Aorta (tissue), 5 donors: Measurements from ENCODE around the gene SLC38A2. TPM values are rescaled to one million over a fixed set of nuclear protein-coding genes. Genes with fewer than 3 reads are reported as not detected.

ENCODE experiments used
- ATAC-seq: fragments of 200-7000 bp; cut with Tn5 transposase; one replicate; pipeline ENCODE4 v1.9.1; 2022; ENCODE audit warnings: moderate library complexity; ENCODE audit not compliant: low FRiP score
- DNase-seq, 2 donors: peaks; one replicate each; pipeline ENCODE4 v3.0.0-alpha.2; 2020
- H3K27ac ChIP-seq, 2 donors: one replicate each; pipeline ENCODE4 v1.5.1; 2013; ENCODE audit warnings: low read length in 2 of 2, mild to moderate bottlenecking in 2 of 2, moderate library complexity in 2 of 2, control low read depth in 1 of 2, inconsistent platforms in 1 of 2, low read depth in 1 of 2
- H3K27me3 ChIP-seq, 2 donors: one replicate each; pipeline ENCODE4 v1.6.1; 2013; ENCODE audit warnings: control low read depth in 1 of 2, low read length in 1 of 2, mild to moderate bottlenecking in 1 of 2, moderate library complexity in 1 of 2; ENCODE audit not compliant: insufficient read depth in 2 of 2, control insufficient read depth in 1 of 2
- H3K36me3 ChIP-seq, 2 donors: one replicate each; pipeline ENCODE4 v1.6.1; 2013; ENCODE audit warnings: control low read depth in 1 of 2, low read length in 1 of 2, mild to moderate bottlenecking in 1 of 2; ENCODE audit not compliant: insufficient read depth in 2 of 2, control insufficient read depth in 1 of 2
- H3K4me1 ChIP-seq, 2 donors: one replicate each; pipeline ENCODE4 v1.6.1; 2013; ENCODE audit warnings: low read length in 2 of 2, control low read depth in 1 of 2, mild to moderate bottlenecking in 1 of 2, moderate library complexity in 1 of 2; ENCODE audit not compliant: insufficient read depth in 2 of 2, control insufficient read depth in 1 of 2
- H3K4me3 ChIP-seq, 2 donors: one replicate each; pipeline ENCODE4 v1.5.1; 2013; ENCODE audit warnings: low read length in 2 of 2, control low read depth in 1 of 2, mild to moderate bottlenecking in 1 of 2
- H3K9me3 ChIP-seq: one replicate; pipeline ENCODE4 v1.6.1; 2013; ENCODE audit warnings: mild to moderate bottlenecking, low read length; ENCODE audit not compliant: control insufficient read depth
- WGBS, 2 donors: extraction: QIAGEN DNeasy Blood & Tissue Kit; methylation state at CpG; one replicate each; pipeline ENCODE4 v1.1.7; 2013; 5-methylcytosine and 5-hydroxymethylcytosine counted together
- intact Hi-C, 2 donors: fragments of 100-400 bp; cut with DNase I; formaldehyde crosslinking; loops; one replicate each; pipeline versions ENCODE4 v1.14.2 to v1.15.0; 2022
- polyA plus RNA-seq, 2 donors: library from polyadenylated mRNA; stranded (reverse); fragments of 200-250 nt; gene quantifications; one replicate each; pipeline ENCODE4 v1.2.3, GENCODE V29; 2013
- total RNA-seq, 2 donors: library from RNA; stranded (reverse); fragmentation: NEBNext Ultra II Directional; extraction: Animal tissue kit (Norgen Biotek cat#: 25700); gene quantifications; one replicate each; pipeline ENCODE4 v1.2.1, GENCODE V29; 2021
- donor health status: healthy with polysubstance abuse.
- donor health status: Bipolar disorder and iron deficiency.
- donor health status: DM: no; HTN: no; CAD: no.
- donor health status: DM: no; HTN: no; CAD: no.
- donor health status: DM: yes; HTN: yes; CAD: no.

Gene SLC38A2
- total and polyA plus RNA-seq, 4 donors: 46.0 to 405 (median 268) TPM

DNA sequence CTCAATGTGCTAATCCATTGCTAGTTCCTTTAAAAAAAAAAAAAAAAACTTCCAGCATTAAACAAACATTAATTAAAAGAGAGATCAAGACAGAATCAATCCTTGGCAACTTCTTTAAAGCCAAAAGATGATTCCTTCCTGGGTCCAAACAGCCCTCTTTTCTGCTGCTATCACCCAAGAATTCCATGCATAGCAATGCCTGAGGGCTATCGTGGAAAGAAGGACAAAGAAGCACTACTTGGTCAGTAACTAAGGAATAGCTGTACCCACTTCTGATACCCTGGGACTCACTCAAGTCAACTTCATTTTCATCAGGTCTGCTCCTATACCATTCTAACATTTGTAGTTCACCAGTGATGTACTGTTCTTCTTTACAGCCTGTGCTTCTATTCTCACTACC is 51.8 kb downstream of the SLC38A2 start:
- Histone ChIP-seq H3K9me3 (peaks cover 6% of the 10 kb centered on the region), H3K27ac (no peak overlapping the region), H3K27me3 (no peaks in the 10 kb centered on the region), H3K4me1 (no peaks in the 10 kb centered on the region), H3K4me3 (no peak overlapping the region), H3K36me3 (no peaks in the 10 kb centered on the region)
- intact Hi-C loops: no loop called here
- no peak for ATAC-seq
- 39 to 53% methylated on average over 1 of the region's 1 CpG for WGBS, 2 donors
- DNase-seq: no peak

DNA sequence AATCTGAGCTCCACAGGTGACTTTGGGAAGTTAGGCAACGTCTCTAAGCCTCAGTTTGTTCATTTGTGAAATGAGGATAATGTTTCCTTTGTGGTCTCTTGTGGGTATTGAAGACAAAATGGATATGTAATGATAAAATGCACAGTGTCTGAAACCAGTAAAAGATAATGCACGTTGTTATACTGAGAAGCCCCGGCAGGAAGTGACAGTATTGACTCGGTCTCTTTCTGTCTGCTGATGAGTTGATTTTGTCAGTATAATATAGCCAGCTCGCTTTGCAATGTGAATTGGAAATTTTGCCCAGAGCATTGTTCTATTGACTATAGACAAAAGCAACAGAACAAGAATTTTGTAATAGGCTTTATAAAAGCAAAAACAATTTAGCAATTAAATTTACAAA is 54.5 kb downstream of the SLC38A2 start:
- Histone ChIP-seq H3K27ac (no peak overlapping the region), H3K4me1 (no peaks in the 10 kb centered on the region), H3K36me3 (no peaks in the 10 kb centered on the region), H3K4me3 (no peak overlapping the region), H3K27me3 (no peaks in the 10 kb centered on the region), H3K9me3 (no peaks in the 10 kb centered on the region)
- WGBS, 2 donors: 69 to 75% methylated on average over 5 of the region's 5 CpGs
- no peak for ATAC-seq
- DNase-seq: no peak
- intact Hi-C loops: no loop called here

Other genes starting within 250 kb of the SLC38A2 start
- 10 to 100 TPM; 30.8 to 66.2 TPM for gene SLC38A1, start 103.7 kb downstream of the SLC38A2 start, total RNA-seq
- gene SLC38A1, start 103.7 kb downstream of the SLC38A2 start, polyA plus RNA-seq: 1 to 10 TPM; 4.2 to 4.5 TPM